ENCODE data around the gene SUSD6. TPM values are rescaled to one million over a fixed set of nuclear protein-coding genes. Genes with fewer than 3 reads are reported as not detected.

SUSD6 gene
- total and polyA plus RNA-seq, 9 of the 15 experiments (the other 6 are each of a cell fraction or from before 2014, with no cell fraction given) = 2.9 to 20.7 (median 5.6) TPM

DNA sequence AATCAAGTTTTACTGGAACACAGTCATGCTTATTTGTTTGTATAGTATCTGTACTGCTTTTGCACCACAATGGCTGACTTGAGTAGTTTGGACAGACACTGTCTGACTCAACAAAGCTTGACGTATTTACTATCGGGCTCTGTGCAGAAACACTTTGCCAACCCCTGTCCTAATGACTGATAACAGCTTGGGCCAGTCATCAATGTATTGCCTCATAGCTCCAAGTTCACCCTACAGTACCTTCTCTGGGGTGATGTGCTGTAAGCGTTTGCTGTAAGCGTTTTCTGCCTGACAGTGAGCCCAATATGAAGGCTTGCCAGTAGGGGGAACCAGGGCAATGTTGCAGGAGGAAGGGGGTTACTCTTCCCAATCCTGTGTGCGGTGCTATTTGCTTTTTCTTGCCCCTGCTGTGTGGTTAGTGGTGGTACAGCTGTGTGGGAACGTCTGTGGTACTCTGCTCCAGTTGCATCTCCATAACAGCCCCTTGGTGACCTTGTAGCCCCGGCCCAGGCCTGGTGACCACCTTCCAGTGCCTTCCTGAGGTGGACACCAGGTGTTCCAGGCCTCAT is 31.3 kb upstream of the SUSD6 start (continued):
- no peak for TF ChIP-seq ZNF263 (CRISPR knock-in tag; IDR thresholded peaks at IDR 0.05; ENCODE audit: borderline replicate concordance)
- TF ChIP-seq ATF7 (IDR thresholded peaks at IDR 0.05) = peak; percentile 16; the same call in 1 of the 2 replicates
- no peak for TF ChIP-seq DDX20 (tag; IDR thresholded peaks at IDR 0.05; ENCODE audit: low read depth)
- no peak for TF ChIP-seq SMAD3 (CRISPR knock-in tag; conservative IDR thresholded peaks at IDR 0.05)
- no peak for TF ChIP-seq NFIX (CRISPR knock-in tag; IDR thresholded peaks at IDR 0.05; ENCODE audit: low read depth)
- 0 out of 2 replicates have a peak, but pooled peaks have one; percentile 6 for TF ChIP-seq MTA2 (IDR thresholded peaks at IDR 0.05; ENCODE audit: low read depth)
- TF ChIP-seq TRIM24 (IDR thresholded peaks at IDR 0.05) = peak; percentile 58 to 70; a peak in 3 of 4 replicates
- TF ChIP-seq JUND (IDR thresholded peaks at IDR 0.05; ENCODE audit: borderline replicate concordance, low read depth, low read length) = peak; percentile 70
- TF ChIP-seq JUND (tag; IDR thresholded peaks at IDR 0.05; ENCODE audit: borderline replicate concordance, low read depth, low read length) = peak; percentile 30; the same call in 1 of the 3 replicates
- no peak for TF ChIP-seq BRF1 (IDR thresholded peaks at IDR 0.05; ENCODE audit: borderline replicate concordance, extremely low read depth, insufficient read length)
- peak; percentile 61; the same call in 1 of the 2 replicates for TF ChIP-seq SMARCA4 (IDR thresholded peaks at IDR 0.05)
- TF ChIP-seq BHLHE40 (IDR thresholded peaks at IDR 0.05; ENCODE audit: low read length) = no peak
- peak; percentile 85 for TF ChIP-seq CEBPG (CRISPR knock-in tag; IDR thresholded peaks at IDR 0.05)
- peak; percentile 84 to 97 for TF ChIP-seq CEBPG (tag; conservative IDR thresholded peaks at IDR 0.05 in 1 of 2, IDR thresholded peaks at IDR 0.05 in 1 of 2)
- TF ChIP-seq EP300 (IDR thresholded peaks at IDR 0.05; ENCODE audit: low read length) = peak; percentile 37; the same call in 1 of the 2 replicates
- no peak for TF ChIP-seq SMARCA5 (IDR thresholded peaks at IDR 0.05)
- no peak for TF ChIP-seq SIN3A (IDR thresholded peaks at IDR 0.05; ENCODE audit: borderline replicate concordance in 2 of 2, control insufficient read depth in 1 of 2, low read depth in 2 of 2, low read length in 2 of 2)
- no peak for TF ChIP-seq NFATC3 (IDR thresholded peaks at IDR 0.05)
- TF ChIP-seq CBFA2T3 (IDR thresholded peaks at IDR 0.05) = peak; percentile 82
- TF ChIP-seq SOX6 (IDR thresholded peaks at IDR 0.05) = peak; percentile 37; the same call in 1 of the 2 replicates
- no peak for TF ChIP-seq CHD1 (IDR thresholded peaks at IDR 0.05; ENCODE audit: low read length)
- TF ChIP-seq TEAD4 (IDR thresholded peaks at IDR 0.05; ENCODE audit: low read length) = peak; percentile 59; the same call in 1 of the 2 replicates
- no peak for TF ChIP-seq TEAD4 (CRISPR knock-in tag; IDR thresholded peaks at IDR 0.05; ENCODE audit: borderline replicate concordance)
- TF ChIP-seq BRD9 (IDR thresholded peaks at IDR 0.05; ENCODE audit: low read depth, partially characterized antibody) = no peak
- 0 out of 2 replicates have a peak, but pooled peaks have one; percentile 24 for TF ChIP-seq SMARCE1 (IDR thresholded peaks at IDR 0.05)
- peak; percentile 15 for TF ChIP-seq HDAC3 (IDR thresholded peaks at IDR 0.05; ENCODE audit: borderline replicate concordance, partially characterized antibody)
- no peak for TF ChIP-seq PCBP1 (IDR thresholded peaks at IDR 0.05; ENCODE audit: low read depth, low read length, poor library complexity, severe bottlenecking)
- TF ChIP-seq SMC3 (conservative IDR thresholded peaks at IDR 0.05; ENCODE audit: insufficient read depth, low read depth, low read length) = peak; percentile 52
- TF ChIP-seq TCFL5 (CRISPR knock-in tag; conservative IDR thresholded peaks at IDR 0.05) = no peak
- peak; percentile 53; the same call in 1 of the 2 replicates for TF ChIP-seq MAFG (tag; conservative IDR thresholded peaks at IDR 0.05)
- peak in 1 of 2 experiments; percentile 41; a peak in 1 of 4 replicates for TF ChIP-seq RCOR1 (IDR thresholded peaks at IDR 0.05; ENCODE audit: borderline replicate concordance in 1 of 2, low read depth in 2 of 2, low read length in 2 of 2)
- no peak for TF ChIP-seq ERF (CRISPR knock-in tag; IDR thresholded peaks at IDR 0.05)
